Measurements from ENCODE around the gene PSMC5.

The PSMC5 gene

DNA sequence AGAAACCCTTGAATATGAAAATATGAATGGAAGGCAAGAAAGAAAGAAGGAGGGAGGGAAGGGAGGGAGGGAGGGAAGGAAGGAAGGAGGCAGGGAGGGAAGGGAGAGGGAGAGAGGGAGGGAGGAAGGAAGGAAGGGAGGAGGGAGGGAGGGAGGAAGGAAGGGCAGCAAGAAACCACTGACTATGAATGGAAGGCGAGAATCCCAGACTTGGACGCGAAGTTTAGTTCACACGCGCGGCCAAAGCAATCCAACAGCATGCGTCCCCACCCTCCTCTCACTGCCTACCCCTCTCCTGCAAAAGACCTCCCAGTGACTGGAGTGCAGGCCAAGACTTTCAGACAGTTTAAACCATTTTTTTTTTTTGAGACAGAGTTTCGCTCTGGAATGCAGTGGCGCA is 23.2 kb downstream of the PSMC5 start:
- TF ChIP-seq TCF4 (CRISPR knock-in tag; IDR thresholded peaks at IDR 0.05; ENCODE audit: borderline replicate concordance) = no peak
- TF ChIP-seq, protein P1, sequence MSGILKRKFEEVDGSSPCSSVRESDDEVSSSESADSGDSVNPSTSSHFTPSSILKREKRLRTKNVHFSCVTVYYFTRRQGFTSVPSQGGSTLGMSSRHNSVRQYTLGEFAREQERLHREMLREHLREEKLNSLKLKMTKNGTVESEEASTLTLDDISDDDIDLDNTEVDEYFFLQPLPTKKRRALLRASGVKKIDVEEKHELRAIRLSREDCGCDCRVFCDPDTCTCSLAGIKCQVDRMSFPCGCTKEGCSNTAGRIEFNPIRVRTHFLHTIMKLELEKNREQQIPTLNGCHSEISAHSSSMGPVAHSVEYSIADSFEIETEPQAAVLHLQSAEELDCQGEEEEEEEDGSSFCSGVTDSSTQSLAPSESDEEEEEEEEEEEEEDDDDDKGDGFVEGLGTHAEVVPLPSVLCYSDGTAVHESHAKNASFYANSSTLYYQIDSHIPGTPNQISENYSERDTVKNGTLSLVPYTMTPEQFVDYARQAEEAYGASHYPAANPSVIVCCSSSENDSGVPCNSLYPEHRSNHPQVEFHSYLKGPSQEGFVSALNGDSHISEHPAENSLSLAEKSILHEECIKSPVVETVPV (CRISPR knock-in tag; IDR thresholded peaks at IDR 0.05) = no peak
- TF ChIP-seq SNAI2 (CRISPR knock-in tag; IDR thresholded peaks at IDR 0.05) = no peak
- TF ChIP-seq ZC3H10 (CRISPR knock-in tag; IDR thresholded peaks at IDR 0.05) = no peak
- no peak for TF ChIP-seq CSDC2 (CRISPR knock-in tag; IDR thresholded peaks at IDR 0.05)
- TF ChIP-seq ARNTL (CRISPR knock-in tag; IDR thresholded peaks at IDR 0.05; ENCODE audit: borderline replicate concordance, low read depth) = no peak
- no peak for TF ChIP-seq ISL1 (CRISPR knock-in tag; IDR thresholded peaks at IDR 0.05)
- TF ChIP-seq TOX (CRISPR knock-in tag; IDR thresholded peaks at IDR 0.05; ENCODE audit: borderline replicate concordance) = no peak
- no peak for TF ChIP-seq ZNF8 (CRISPR knock-in tag; IDR thresholded peaks at IDR 0.05)
- no peak for TF ChIP-seq PPARA (CRISPR knock-in tag; IDR thresholded peaks at IDR 0.05; ENCODE audit: borderline replicate concordance)
- ATAC-seq = no peak

DNA sequence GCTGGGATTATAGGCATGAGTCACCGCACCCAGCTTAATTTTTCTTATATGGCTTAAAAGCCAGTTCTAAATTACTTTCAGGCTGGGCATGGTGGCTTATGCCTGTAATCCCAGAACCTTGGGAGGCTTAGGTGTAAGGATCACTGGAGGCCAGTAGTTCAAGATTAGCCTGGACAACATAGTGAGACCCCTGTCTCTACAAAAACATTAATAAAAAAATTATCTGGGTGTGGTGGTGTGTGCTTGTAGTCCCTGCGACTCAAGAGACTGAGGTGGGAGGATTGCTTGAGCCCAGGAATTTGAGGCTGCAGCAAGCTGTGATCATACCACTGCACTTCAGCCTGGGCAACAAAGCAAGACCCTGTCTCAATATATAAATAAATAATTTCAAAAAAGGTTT is 26.0 kb downstream of the PSMC5 start:
- TF ChIP-seq, protein P2, sequence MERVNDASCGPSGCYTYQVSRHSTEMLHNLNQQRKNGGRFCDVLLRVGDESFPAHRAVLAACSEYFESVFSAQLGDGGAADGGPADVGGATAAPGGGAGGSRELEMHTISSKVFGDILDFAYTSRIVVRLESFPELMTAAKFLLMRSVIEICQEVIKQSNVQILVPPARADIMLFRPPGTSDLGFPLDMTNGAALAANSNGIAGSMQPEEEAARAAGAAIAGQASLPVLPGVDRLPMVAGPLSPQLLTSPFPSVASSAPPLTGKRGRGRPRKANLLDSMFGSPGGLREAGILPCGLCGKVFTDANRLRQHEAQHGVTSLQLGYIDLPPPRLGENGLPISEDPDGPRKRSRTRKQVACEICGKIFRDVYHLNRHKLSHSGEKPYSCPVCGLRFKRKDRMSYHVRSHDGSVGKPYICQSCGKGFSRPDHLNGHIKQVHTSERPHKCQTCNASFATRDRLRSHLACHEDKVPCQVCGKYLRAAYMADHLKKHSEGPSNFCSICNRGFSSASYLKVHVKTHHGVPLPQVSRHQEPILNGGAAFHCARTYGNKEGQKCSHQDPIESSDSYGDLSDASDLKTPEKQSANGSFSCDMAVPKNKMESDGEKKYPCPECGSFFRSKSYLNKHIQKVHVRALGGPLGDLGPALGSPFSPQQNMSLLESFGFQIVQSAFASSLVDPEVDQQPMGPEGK (CRISPR knock-in tag; IDR thresholded peaks at IDR 0.05; ENCODE audit: borderline replicate concordance) = no peak
- TF ChIP-seq ZC3H10 (CRISPR knock-in tag; IDR thresholded peaks at IDR 0.05) (no peak), BACH2 (CRISPR knock-in tag; IDR thresholded peaks at IDR 0.05; ENCODE audit: borderline replicate concordance) (no peak), ESRRG (CRISPR knock-in tag; IDR thresholded peaks at IDR 0.05) (no peak), PPARA (CRISPR knock-in tag; IDR thresholded peaks at IDR 0.05; ENCODE audit: borderline replicate concordance) (no peak), ZFP3 (CRISPR knock-in tag; IDR thresholded peaks at IDR 0.05) (no peak), OSR1 (CRISPR knock-in tag; IDR thresholded peaks at IDR 0.05) (no peak), TOX (CRISPR knock-in tag; IDR thresholded peaks at IDR 0.05; ENCODE audit: borderline replicate concordance) (no peak), ZNF8 (CRISPR knock-in tag; IDR thresholded peaks at IDR 0.05) (no peak), TCF4 (CRISPR knock-in tag; IDR thresholded peaks at IDR 0.05; ENCODE audit: borderline replicate concordance) (no peak), ZNF70 (CRISPR knock-in tag; IDR thresholded peaks at IDR 0.05) (no peak), RARB (CRISPR knock-in tag; IDR thresholded peaks at IDR 0.05) (no peak), ARNTL (CRISPR knock-in tag; IDR thresholded peaks at IDR 0.05; ENCODE audit: borderline replicate concordance, low read depth) (no peak)
- TF ChIP-seq, protein P3, sequence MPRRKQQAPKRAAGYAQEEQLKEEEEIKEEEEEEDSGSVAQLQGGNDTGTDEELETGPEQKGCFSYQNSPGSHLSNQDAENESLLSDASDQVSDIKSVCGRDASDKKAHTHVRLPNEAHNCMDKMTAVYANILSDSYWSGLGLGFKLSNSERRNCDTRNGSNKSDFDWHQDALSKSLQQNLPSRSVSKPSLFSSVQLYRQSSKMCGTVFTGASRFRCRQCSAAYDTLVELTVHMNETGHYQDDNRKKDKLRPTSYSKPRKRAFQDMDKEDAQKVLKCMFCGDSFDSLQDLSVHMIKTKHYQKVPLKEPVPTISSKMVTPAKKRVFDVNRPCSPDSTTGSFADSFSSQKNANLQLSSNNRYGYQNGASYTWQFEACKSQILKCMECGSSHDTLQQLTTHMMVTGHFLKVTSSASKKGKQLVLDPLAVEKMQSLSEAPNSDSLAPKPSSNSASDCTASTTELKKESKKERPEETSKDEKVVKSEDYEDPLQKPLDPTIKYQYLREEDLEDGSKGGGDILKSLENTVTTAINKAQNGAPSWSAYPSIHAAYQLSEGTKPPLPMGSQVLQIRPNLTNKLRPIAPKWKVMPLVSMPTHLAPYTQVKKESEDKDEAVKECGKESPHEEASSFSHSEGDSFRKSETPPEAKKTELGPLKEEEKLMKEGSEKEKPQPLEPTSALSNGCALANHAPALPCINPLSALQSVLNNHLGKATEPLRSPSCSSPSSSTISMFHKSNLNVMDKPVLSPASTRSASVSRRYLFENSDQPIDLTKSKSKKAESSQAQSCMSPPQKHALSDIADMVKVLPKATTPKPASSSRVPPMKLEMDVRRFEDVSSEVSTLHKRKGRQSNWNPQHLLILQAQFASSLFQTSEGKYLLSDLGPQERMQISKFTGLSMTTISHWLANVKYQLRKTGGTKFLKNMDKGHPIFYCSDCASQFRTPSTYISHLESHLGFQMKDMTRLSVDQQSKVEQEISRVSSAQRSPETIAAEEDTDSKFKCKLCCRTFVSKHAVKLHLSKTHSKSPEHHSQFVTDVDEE (CRISPR knock-in tag; IDR thresholded peaks at IDR 0.05) = no peak
- TF ChIP-seq, protein P4, sequence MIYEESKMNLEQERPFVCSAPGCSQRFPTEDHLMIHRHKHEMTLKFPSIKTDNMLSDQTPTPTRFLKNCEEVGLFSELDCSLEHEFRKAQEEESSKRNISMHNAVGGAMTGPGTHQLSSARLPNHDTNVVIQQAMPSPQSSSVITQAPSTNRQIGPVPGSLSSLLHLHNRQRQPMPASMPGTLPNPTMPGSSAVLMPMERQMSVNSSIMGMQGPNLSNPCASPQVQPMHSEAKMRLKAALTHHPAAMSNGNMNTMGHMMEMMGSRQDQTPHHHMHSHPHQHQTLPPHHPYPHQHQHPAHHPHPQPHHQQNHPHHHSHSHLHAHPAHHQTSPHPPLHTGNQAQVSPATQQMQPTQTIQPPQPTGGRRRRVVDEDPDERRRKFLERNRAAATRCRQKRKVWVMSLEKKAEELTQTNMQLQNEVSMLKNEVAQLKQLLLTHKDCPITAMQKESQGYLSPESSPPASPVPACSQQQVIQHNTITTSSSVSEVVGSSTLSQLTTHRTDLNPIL (CRISPR knock-in tag; IDR thresholded peaks at IDR 0.05; ENCODE audit: low read depth) = no peak
- TF ChIP-seq, protein P1 (CRISPR knock-in tag; IDR thresholded peaks at IDR 0.05) = no peak
- ATAC-seq = no peak

DNA sequence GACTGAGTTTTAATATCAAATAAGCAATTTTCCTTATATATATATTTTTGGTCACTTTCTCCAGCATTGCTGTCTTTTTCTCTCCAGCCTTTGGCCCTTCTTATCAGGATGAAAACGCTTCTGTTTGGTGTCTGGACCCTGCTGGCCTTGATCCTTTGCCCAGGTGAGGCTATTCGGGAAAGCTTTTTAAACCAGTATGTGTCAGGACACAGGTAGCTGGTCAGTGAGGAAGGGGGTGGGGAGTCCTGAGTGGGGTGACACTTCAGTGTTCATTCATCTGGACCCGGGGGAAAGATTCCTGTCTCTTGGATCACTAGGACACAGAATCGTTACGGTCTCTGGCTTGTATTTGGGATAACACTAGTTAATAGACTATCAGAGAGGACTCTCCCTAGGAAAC is 27.5 kb downstream of the PSMC5 start:
- no peak for ATAC-seq
- TF ChIP-seq ZNF8 (CRISPR knock-in tag; IDR thresholded peaks at IDR 0.05) (no peak), CSDC2 (CRISPR knock-in tag; IDR thresholded peaks at IDR 0.05) (no peak), PPARA (CRISPR knock-in tag; IDR thresholded peaks at IDR 0.05; ENCODE audit: borderline replicate concordance) (no peak), ISL1 (CRISPR knock-in tag; IDR thresholded peaks at IDR 0.05) (no peak), GLIS3 (CRISPR knock-in tag; IDR thresholded peaks at IDR 0.05) (no peak), OSR1 (CRISPR knock-in tag; IDR thresholded peaks at IDR 0.05) (no peak), SNAI2 (CRISPR knock-in tag; IDR thresholded peaks at IDR 0.05) (no peak), ZC3H10 (CRISPR knock-in tag; IDR thresholded peaks at IDR 0.05) (no peak), TOX (CRISPR knock-in tag; IDR thresholded peaks at IDR 0.05; ENCODE audit: borderline replicate concordance) (no peak), RARB (CRISPR knock-in tag; IDR thresholded peaks at IDR 0.05) (no peak)
- TF ChIP-seq, protein P5, sequence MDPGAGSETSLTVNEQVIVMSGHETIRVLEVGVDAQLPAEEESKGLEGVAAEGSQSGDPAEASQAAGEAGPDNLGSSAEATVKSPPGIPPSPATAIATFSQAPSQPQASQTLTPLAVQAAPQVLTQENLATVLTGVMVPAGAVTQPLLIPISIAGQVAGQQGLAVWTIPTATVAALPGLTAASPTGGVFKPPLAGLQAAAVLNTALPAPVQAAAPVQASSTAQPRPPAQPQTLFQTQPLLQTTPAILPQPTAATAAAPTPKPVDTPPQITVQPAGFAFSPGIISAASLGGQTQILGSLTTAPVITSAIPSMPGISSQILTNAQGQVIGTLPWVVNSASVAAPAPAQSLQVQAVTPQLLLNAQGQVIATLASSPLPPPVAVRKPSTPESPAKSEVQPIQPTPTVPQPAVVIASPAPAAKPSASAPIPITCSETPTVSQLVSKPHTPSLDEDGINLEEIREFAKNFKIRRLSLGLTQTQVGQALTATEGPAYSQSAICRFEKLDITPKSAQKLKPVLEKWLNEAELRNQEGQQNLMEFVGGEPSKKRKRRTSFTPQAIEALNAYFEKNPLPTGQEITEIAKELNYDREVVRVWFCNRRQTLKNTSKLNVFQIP (CRISPR knock-in tag; IDR thresholded peaks at IDR 0.05; ENCODE audit: borderline replicate concordance, low read depth) = no peak
- TF ChIP-seq, protein P1 (CRISPR knock-in tag; IDR thresholded peaks at IDR 0.05) = no peak
- TF ChIP-seq, protein P3 (CRISPR knock-in tag; IDR thresholded peaks at IDR 0.05) = no peak
